A549 treated with Mapracorat at 1 μM for 4 hours (cell line): ENCODE measurements around the gene HOMER3. TPM values are rescaled to one million over a fixed set of nuclear protein-coding genes. Genes with fewer than 3 reads are reported as not detected.

ENCODE experiments used
- total RNA-seq: library from RNA; stranded (reverse); fragments of 200-300 nt; extraction: Qiagen RNA extraction; gene quantifications from 5 replicates; pipeline ENCODE4 v1.2.3, GENCODE V29; 2022

HOMER3 gene
- total RNA-seq: 21.5 to 32.0 TPM (median 31.0 TPM) in 5 replicates

GRCh38 chr19:18940769-18941627, at the start of gene HOMER3:
Gene HOMER3 (minus strand): TSS chr19:18941217. CDS start chr19:18938982, 2,235 bp downstream.

GRCh38 chr19:18919086-18919899, 21.7 kb downstream of the HOMER3 start, which contains the start of the genes COPE and DDX49:
Gene COPE (minus strand): TSS chr19:18919387. CDS start chr19:18919348, 39 bp downstream.
Gene DDX49 (plus strand): TSS chr19:18919715. CDS start chr19:18919742, 27 bp downstream.

GRCh38 chr19:18895824-18896341, 45.1 kb downstream of the HOMER3 start, which contains the start of gene CERS1:
Gene CERS1 (minus strand): TSS chr19:18896158. CDS start chr19:18896072, 86 bp downstream.

Other genes with a start within 250 kb of the HOMER3 start
- gene COMP, start 149.9 kb downstream of the HOMER3 start, total RNA-seq: 0.07 to 0.23 TPM (median 0.14 TPM) in 5 replicates
- gene UPF1, start 109.3 kb downstream of the HOMER3 start, total RNA-seq: 32.6 to 42.3 TPM (median 41.1 TPM) in 5 replicates
- 4.2 to 6.1 TPM (median 5.2 TPM) in 5 replicates for gene CERS1, start 45.1 kb downstream of the HOMER3 start, total RNA-seq
- 135 to 169 TPM (median 159 TPM) in 5 replicates for gene COPE, start 21.8 kb downstream of the HOMER3 start, total RNA-seq
- gene DDX49, start 21.5 kb downstream of the HOMER3 start, total RNA-seq: 28.8 to 45.7 TPM (median 43.2 TPM) in 5 replicates
- 21.6 to 35.3 TPM (median 30.3 TPM) in 5 replicates for gene SUGP2, start 92.3 kb upstream of the HOMER3 start, total RNA-seq
- gene ARMC6, start 92.4 kb upstream of the HOMER3 start, total RNA-seq: 22.4 to 29.9 TPM (median 27.3 TPM) in 5 replicates
- 0.69 to 0.96 TPM (median 0.75 TPM) in 5 replicates for gene SLC25A42, start 122.8 kb upstream of the HOMER3 start, total RNA-seq
- gene TMEM161A, start 197.3 kb upstream of the HOMER3 start, total RNA-seq: 19.3 to 29.0 TPM (median 26.1 TPM) in 5 replicates
- gene MEF2B, start 229.0 kb upstream of the HOMER3 start, total RNA-seq: 0.18 to 1.4 TPM (median 0.52 TPM) in 5 replicates